GM21717 (cell line): ENCODE results near the gene PKP4.
A peak's percentile ranks its signal among the peaks of the same experiment; 100 is the strongest.
"Not testable (repeated sequence)": the region's sequence is repeated elsewhere in the genome, so short reads cannot be mapped to it uniquely, and the experiment has no call there.

Source experiments
- ATAC-seq: cut with Tn5 transposase; IDR thresholded peaks from one replicate; pipeline ENCODE4 v1.9.1; 2021; ENCODE audit warnings: mild to moderate bottlenecking, moderate library complexity; ENCODE audit not compliant: unreplicated experiment

PKP4 gene

GRCh38 chr2:158456309-158457066, at the start of gene PKP4, which contains the start of gene CCDC148:
PKP4 (plus strand) TSS chr2:158456952; CDS start chr2:158533185, 76,233 bp downstream.
CCDC148 (minus strand) TSS chr2:158456753; CDS start chr2:158456439, 314 bp downstream.
- ATAC-seq = peak; percentile 96

- ATAC-seq = no peak
These were observed 49.7 kb upstream of the PKP4 start for GRCh38 chr2:158407031-158407430.

- ATAC-seq = no peak
These were observed 46.6 kb upstream of the PKP4 start for GRCh38 chr2:158410132-158410531.

GRCh38 chr2:158411748-158412147, 45.0 kb upstream of the PKP4 start:
- ATAC-seq = no peak

GRCh38 chr2:158412206-158412605, 44.5 kb upstream of the PKP4 start:
- no peak for ATAC-seq

GRCh38 chr2:158413581-158413980, 43.2 kb upstream of the PKP4 start:
- no peak for ATAC-seq

- ATAC-seq = no peak
These were observed 42.2 kb upstream of the PKP4 start for GRCh38 chr2:158414538-158414937.

GRCh38 chr2:158432117-158432516, 24.6 kb upstream of the PKP4 start:
- ATAC-seq = no peak

GRCh38 chr2:158433716-158434115, 23.0 kb upstream of the PKP4 start:
- ATAC-seq = not testable (repeated sequence)

GRCh38 chr2:158439062-158439461, 17.7 kb upstream of the PKP4 start:
- not testable (repeated sequence) for ATAC-seq

- no peak for ATAC-seq
These were observed 13.1 kb upstream of the PKP4 start for GRCh38 chr2:158443606-158444005.

- ATAC-seq = peak; percentile 37
These were observed 507 bp downstream of the PKP4 start for GRCh38 chr2:158457092-158457825.

GRCh38 chr2:158457826-158458616, 1.3 kb downstream of the PKP4 start:
- peak; percentile 56 for ATAC-seq

GRCh38 chr2:158458617-158458920, 1.8 kb downstream of the PKP4 start:
- no peak for ATAC-seq

GRCh38 chr2:158459161-158460003, 2.6 kb downstream of the PKP4 start:
- no peak for ATAC-seq

- no peak for ATAC-seq
These were observed 4.0 kb downstream of the PKP4 start for GRCh38 chr2:158460632-158461297.

GRCh38 chr2:158463496-158464095, 6.8 kb downstream of the PKP4 start:
- no peak for ATAC-seq

- ATAC-seq = no peak
These were observed 7.9 kb downstream of the PKP4 start for GRCh38 chr2:158464426-158465281.

GRCh38 chr2:158467248-158467647, 10.5 kb downstream of the PKP4 start:
- no peak for ATAC-seq
